HG03457 (cell line): ENCODE measurements around the gene NQO1.
"Not testable (repeated sequence)": the region's sequence is repeated elsewhere in the genome, so short reads cannot be mapped to it uniquely, and the experiment has no call there.

Source experiments
- ATAC-seq: cut with Tn5 transposase; IDR thresholded peaks from one replicate; pipeline ENCODE4 v1.9.1; 2021; ENCODE audit warnings: moderate number of reproducible peaks; ENCODE audit not compliant: unreplicated experiment

Gene NQO1

GRCh38 chr16:69726313-69727060 is at the start of gene NQO1:
Gene NQO1 (minus strand): TSS chr16:69726560. CDS start chr16:69726439, 121 bp downstream.
- peak; percentile 93 for ATAC-seq

DNA sequence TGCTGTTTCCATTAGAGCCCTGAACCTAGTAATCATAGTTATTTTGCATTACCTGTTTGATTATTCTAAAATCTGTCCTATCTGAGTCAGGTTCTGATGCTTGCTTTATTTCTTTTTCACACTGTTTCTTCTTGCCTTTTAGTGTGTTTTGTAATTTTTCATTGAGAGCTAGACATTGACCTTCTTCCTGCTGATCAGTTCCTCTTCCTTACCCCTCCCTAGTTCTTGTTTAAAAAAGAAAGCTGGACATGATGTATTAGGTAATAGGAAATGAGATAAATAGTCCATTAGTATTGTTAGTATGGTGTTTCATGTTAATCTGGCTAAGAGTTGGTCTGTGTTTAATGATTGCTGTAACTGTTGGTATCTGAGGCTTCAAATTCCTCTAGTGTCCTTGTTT is 49.2 kb upstream of the NQO1 start:
- ATAC-seq: no peak

- ATAC-seq: no peak
Observed at GRCh38 chr16:69773260-69773947, 47.0 kb upstream of the NQO1 start.

- ATAC-seq: no peak
Observed at GRCh38 chr16:69771651-69771967, 45.2 kb upstream of the NQO1 start.

- ATAC-seq: no peak
Observed at GRCh38 chr16:69769404-69769803, 43.0 kb upstream of the NQO1 start.

DNA sequence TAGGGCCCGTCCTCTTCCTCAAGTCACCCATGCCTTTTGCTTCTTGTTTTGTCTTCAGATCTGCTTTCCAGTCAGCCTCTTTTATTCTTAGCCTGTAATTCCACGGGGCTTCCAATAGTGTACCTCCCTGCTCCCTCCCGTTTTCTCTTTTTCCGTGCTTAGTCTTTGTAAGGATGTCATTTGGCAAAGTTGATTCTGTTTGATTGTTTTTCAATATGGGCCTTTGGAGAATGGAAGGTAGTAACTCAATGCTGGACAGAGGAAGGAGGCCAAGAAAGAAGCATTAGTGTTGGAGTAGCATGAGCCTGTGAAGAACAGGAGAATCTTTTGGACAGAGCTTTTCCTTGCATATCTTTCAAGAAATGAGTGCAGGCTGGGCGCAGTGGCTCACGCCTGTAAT is 42.3 kb upstream of the NQO1 start:
- ATAC-seq: no peak

DNA sequence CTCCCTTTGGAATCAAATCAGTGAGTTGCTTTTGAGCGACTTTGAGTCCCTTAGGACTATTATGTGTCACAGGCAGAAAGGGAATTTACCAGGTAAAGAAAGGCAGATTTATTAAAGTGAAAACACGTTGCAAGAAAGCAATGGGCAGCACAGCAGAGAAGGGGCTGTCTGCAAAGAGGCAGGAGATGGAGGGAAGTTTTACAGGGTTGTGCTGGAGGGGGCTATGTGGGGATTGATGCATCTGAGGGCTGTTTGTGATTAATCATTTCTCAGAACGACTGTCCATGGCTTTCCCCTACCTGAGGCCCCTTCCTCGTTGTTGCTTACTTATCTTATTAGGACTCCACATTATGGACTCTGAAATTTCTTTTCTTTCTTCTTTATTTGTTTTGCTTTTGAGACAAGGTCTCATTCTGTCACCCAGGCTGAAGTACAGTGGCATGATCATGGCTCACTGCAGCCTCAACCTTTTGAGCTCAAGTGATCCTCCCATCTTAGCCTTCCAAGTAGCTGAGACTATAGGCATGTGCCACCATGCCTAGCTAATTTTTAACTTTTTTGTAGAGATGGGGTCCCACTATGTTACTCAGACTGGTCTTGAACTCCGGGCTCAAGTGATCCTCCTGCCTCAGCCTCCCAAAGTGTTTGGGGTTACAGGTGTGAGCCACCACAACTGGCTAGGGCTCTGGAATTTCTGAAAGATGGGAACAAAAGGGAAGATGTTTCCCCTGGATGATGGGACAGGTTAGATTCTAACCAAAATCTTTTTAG is 41.3 kb upstream of the NQO1 start:
- ATAC-seq: no peak

DNA sequence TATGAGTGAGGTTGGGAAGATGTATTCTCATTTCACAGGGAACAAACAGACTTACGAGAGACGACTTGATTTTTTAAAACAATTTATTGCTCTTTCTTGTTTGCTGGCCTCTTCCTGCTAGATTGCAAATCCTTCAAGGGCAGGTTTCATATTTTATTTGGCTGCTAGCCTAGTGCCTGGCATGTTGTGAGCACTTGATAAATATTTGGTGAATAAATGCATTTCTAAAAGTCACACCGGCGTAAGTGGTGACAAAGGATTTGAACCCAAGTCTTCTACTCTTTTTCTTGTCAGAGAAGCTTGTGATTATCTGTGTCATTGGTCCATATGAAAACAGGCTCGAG is 37.2 kb upstream of the NQO1 start:
- ATAC-seq: no peak

DNA sequence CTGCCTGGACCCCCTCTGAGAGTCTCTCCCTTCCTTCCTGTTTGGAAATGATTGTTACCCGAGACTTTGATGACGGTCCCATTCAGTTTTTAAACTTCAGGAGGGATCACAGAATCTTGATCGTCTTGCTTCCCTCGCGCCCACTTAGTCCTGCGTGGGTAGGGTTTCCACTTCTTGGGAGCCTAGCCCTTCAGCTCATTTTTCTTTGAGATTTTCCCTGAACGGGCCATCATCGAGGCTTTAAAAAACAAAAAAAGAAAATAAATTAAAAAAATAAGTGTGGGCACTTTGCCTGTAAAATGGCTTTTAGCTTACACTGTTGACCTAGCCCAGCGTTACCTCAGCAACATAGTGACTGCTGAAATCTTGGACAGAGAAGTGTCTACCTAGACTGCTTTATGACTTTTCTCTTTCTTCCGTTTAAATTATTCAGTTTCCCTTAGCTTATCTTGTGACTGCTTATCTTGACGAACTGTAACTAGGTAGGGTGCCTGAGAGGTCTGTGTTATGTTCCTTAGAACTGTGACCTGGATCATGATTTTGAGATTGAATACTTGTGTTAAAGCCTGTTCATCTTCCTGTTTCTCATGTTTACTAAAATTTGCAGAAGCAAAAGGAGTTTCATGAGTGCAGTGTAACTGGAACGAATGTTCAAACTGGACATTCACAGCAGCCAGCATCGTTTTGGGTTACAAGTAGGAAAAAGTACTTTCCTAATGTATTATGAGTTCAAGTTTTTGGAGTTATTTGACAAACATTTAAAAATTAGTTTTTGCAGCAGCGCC is 36.6 kb upstream of the NQO1 start:
- ATAC-seq: no peak

- ATAC-seq: peak; percentile 43
Observed at GRCh38 chr16:69761983-69762813, 35.8 kb upstream of the NQO1 start, which contains the start of gene WWP2. Gene WWP2 (plus strand): TSS chr16:69762332. CDS start chr16:69787011, 24,679 bp downstream.

DNA sequence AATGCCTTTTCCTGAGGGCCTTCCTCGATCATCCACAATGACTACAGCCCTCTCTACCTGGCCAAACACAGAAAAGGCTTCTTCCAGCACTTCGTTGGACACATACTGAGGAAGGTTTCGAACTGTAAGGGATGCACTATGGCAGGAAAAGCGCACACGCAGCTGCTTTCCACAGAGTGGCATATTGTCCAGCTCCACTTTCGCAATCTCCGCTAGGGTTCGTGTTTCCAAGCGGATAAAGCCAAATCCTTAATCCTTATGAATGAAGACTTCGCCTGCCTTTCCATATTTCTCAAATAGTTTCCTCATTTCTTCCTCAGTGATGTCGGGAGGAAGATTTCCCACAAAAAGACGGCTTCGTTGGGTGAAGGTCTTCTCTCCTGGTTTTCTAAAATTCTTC is 31.0 kb upstream of the NQO1 start:
- ATAC-seq: not testable (repeated sequence)

GRCh38 chr16:69756705-69757104 is 30.3 kb upstream of the NQO1 start:
- ATAC-seq: no peak

- ATAC-seq: peak; percentile 87
Observed at GRCh38 chr16:69754469-69755310, 28.3 kb upstream of the NQO1 start, which contains the start of gene NOB1. Gene NOB1 (minus strand): TSS chr16:69754926. CDS start chr16:69754910, 16 bp downstream.

- ATAC-seq: no peak
Observed at GRCh38 chr16:69754143-69754468, 27.7 kb upstream of the NQO1 start.

- no peak for ATAC-seq
Observed at GRCh38 chr16:69748694-69749345, 22.5 kb upstream of the NQO1 start.

- ATAC-seq: no peak
Observed at GRCh38 chr16:69747115-69747514, 20.8 kb upstream of the NQO1 start.

- ATAC-seq: no peak
Observed at GRCh38 chr16:69745959-69746358, 19.6 kb upstream of the NQO1 start.

DNA sequence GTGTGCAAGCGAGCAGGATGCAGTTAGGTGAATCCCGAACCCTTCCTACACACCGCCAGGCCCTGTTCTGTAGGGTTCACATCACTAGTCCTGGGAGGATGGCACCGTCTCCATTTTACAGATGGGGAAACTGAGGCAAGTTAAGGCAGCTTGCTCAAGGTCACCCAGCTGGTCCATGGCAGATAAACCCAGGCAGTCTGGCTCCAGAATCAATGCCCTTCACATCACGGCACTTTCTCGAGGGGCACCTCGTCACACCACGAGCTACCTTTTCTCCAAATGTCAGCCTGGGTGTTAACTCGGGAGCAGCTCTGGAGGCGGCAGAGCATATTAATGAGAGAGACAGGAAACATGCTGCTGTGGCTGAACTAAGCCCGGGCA is 18.9 kb upstream of the NQO1 start:
- ATAC-seq: no peak
